GM04503 (cell line): ENCODE results near the gene RYR2.

Experiments used
- DNase-seq: peaks from one replicate; pipeline ENCODE4 v3.0.0-alpha.2; 2012; ENCODE audit warnings: low read depth

RYR2 gene

DNA sequence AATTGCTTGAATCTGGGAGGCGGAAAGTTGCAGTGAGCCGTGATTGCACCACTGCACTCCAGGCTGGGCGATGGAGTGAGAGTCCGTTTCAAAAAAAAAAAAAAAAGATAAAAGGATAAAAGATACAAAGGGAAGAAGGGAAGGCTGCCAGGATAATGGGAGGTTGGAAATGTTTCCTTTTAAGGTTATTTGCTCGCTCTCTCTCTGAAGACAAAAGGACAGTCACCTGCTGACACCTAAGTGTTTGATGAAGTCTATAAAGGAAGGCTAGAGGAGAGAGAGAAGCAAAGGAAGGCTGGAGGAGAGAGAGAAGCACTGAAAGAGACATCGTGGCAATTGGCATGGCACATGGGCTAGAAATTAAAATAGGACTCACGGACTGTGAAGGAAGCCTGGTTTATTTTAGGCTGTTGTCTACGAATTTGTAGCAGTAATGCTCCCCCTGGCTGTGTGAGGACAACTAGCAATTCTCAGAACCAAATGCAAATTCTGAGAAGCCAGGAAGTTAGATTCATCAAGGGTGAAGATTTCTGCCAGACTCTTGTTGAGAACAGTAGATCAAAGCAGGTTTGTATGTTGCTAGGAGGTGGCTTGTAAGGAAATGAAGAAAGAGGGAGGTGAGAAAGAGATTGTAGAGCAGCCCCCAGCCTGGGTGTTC lies 694.5 kb downstream of the RYR2 start:
- DNase-seq: no peak

DNA sequence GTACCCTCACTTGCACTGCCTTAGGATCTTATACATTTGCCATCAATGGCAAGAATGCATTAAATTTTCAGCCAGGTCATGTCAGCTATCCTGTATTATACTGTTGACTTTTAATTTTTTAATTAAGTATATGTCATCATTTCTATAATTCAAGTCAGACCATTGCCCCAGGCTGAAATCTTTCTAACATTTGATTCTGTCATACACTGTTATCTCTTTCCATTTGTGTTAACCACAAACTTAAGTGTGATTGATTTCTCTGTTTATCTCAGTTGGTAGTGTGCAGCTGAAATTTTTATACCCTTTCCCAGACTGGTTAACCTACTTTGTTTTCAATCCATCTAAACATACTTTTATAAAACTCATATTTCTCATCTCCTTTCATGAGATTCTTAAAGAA lies 695.5 kb downstream of the RYR2 start:
- DNase-seq: no peak

DNA sequence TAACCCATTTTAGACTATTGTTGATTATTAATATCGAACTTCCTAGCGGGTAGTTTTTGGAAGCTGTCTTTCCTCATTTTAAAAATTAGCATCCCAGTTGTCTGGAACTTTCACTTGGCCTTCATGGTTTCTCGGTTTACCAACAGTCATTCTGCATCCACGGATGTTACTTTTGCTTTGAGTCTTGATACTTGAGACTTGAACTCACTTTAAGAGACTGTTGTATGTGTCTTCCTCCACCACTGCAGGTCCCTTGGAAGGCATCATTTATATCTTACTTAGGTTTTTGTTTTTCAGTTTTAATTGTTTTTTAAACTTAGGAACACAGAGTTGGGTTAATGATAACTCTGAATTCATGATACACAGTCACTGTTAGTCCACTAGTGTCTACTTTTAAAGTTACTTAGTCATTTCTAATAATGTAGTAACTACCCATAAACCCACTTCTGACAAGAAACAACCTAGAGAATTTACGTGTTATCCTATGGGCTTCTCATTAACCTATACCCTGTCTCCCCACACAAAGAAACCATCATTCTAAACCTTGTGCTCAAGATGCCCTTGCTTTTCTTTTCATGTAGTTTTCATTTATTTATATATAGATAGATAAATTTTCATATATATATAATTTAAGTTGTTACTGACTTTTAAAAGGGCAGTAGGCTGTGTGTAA lies 696.1 kb downstream of the RYR2 start:
- DNase-seq: no peak

DNA sequence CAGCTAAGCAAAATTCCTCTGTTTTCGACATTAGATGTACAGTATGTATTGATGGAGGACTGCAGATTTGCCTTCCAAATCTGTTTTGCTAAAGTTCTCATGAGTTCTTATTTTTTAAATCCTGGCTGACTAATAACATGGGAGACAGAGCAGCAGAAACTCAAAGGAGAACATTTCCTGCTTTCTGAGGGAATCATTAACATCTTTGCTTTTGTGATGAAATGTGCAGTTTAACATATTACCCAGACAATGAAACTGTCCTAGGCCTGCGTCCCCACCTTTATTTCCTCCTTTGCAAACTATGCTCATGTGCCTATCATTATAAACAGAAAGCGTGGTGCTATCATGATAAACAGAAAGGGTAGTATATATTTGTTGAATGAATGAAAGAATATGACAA lies 698.9 kb downstream of the RYR2 start:
- no peak for DNase-seq

DNA sequence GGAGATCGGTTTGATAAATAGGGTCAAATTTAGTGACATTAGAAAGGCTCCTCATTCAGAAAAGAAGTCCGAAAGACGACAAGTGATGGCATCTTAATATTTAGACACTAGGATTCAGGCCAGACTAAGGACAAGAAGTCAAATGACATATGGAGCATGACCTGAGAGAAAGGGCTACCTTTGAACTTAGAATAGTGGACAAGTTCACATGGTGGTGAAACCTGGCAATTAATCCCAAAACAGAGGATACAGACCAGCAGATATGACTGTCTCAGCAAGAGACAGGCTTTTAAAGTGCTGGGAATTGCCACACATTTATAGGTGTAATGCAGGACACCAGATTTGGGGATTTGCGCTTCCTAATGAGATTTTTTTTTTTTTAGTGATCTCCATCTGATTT lies 703.6 kb downstream of the RYR2 start:
- DNase-seq: no peak

DNA sequence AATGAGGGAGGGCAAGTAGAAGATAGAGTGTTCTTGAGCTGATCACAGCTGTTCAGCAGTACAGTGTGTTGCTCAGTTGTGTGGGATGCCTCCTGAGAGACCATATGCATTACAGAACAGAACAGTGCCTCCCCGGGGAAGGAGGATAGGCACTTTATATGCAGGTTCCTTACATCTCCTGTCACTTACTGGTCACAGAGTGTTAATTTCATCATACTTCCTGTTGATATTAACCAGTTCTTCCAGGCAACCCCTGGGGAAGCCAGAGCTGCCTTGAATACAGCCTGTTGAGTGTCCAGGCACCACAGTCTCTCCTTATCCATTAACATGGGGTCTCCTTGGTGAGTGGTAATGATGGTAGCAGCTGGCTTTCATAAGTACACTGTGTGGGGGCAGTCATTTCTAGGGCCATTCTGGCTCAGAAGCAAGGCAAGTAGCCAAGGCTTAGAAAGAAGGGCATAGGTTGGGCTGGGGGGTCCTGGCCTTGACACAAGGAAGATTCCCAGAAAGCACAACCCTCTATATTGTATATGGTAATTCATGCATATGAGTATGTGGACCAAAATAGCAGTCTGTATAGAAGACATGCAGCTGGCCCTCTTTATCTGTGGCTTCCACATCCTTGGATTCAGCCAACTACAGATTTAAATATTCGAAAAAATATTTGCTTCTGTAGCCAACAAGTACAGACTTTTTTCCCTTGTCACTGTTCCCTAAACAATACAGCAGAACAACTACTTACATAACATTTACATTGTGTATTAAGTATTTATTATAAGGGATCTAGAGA lies 706.4 kb downstream of the RYR2 start:
- no peak for DNase-seq

DNA sequence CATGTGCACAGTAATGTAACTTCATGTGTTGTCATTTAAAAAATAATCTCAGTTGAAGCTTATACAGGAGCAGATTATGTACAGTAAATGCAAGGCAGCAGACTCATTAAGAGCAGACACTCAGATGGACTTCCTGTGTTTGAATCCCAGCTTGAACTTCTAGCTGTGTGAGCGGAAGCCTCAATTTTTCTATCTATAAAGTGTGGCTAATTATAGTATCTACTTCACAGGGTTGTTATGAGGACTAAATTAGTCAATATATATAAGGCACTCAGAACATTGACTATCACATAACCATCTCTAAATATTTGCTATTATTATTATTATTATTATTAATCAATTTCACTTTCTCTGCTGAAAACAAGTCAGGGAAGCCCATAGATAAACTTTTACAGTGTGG lies 707.1 kb downstream of the RYR2 start:
- DNase-seq: no peak

DNA sequence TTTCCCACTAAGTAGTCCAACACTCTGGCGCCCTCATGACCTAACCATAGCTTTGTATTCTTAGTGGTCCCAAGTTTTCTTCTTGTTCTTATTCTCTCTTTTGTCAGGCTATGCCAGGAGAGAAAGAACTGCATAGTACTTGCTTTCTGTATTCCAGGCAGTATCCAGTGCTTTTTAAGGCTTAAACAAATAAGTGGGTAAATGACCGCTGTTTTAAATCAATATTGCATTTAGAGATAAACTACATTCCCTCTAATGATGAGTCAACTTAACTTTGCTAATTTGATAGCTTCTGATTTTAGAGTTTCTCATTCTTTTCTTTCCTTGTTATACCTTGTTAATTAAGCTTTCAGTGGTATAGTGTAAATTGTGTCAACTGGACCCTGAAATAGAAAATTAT lies 709.1 kb downstream of the RYR2 start:
- no peak for DNase-seq

DNA sequence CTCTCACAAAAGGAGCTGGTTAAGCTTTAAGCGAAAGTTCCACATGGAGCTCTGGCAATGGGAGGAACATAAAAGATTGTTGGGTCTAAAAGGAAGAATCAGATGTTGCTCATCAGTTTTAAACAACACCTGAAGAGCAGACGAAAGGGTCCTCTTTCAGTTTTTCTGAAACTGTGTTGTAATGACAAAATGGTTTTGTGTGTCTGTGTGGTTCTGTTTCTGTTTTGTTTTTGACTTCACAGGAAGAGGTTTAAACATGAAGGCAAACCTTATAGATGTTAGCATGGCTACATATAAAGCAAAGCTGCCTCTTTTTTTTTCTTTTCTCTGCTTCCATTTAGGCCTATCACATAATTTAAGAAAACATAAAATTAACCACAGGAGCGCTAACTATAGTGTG lies 712.6 kb downstream of the RYR2 start:
- no peak for DNase-seq

DNA sequence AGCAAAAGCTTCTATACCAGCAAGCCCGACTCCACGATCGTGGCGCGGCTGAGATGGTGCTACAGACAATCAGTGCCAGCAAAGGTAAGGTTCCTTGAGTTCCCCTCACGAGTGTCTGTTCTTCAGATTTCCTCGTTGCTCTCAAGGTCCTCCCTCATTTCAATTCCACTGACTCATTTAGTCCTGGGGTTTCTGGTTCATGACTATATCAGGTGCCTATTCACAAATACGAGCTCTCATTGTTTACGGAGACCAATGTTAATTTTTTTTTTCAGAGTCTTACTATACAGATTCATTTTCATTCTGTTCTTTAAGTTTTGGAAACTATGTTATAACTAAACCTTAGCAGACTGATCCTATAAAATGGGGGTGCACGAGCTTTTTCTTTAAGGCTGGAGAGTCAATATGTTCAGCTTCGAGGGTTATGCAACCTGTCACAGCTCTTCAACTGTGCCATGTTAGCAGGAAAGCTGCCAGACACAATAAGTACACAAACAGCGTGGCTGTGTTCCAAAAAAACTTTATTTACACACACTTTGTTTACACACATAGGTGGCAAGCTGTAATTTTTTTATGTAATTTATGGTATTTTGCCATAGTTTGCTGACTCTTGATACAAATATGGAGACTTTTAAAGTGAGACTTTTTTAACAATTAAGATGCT lies 714.5 kb downstream of the RYR2 start:
- DNase-seq: no peak

DNA sequence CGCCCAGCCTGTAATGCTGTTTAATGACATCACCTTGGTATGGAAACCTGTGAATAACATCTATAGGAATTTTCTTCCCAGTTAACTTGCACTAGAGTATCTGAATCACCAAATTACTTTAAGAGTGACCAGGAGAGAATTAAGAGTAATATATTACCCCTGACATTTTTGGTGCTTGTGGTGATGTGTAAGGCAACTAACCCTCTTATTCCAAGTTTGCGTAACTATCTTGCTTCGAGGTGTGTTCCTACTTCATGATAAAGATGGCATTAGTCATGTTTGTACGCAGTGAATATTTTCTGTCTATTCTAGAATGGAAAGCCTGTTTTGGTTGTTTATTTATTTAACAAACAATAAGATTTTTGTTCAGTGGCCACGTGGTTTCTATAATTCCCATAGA lies 717.4 kb downstream of the RYR2 start:
- DNase-seq: no peak

DNA sequence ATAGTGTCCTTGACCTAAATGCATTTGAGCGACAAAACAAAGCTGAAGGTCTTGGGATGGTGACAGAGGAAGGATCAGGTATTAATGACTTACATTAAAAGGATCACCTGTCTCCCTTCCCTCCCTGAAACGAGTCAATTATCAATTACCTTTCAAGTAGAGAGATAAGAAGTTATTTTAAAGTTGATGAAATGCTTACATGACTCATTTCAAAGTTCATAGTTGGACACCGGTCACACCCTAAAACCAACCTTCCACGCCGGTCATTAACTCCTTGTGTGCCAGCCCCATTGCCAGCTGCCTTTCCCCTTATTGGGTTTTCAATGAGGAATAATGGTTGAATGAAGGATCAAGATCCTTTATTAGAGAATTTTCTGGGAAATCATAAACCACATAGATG lies 719.0 kb downstream of the RYR2 start:
- DNase-seq: no peak

DNA sequence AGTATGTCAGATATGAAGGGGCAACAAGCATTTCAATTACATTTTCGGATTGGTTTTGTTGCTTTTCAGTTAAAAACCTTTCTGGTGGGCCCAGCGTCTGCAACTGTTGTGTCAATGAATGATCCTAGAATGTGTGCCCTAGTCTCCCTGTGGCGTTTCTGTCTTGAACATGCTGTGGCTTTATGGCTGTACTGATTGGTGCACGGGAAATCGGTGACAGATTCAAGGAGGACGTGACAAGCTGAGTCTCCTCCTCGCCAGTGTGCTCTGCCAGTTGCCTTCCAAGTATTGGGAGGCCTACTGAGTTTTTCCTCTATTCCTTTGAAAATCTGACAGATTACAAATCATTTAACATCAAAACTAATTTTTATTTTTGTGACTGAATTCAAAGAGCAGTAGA lies 721.2 kb downstream of the RYR2 start:
- DNase-seq: no peak

DNA sequence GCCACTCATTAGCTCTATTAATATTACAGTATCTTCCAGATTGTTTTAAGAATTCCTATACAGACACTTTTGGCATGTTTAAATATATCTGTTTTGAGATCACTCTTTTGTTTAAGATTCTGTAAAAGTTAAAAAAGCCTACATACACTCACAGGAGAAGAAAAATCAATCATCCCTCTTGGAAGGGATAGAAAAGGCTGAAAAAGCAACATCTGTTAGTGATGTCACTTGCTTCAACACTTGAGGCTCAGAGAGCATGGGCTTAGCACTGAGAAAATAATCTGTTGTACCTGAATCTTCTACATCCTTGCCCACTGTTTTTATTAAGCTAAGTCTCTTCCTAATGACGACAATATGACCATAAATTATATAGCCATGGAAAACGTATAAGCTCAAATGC lies 721.8 kb downstream of the RYR2 start:
- no peak for DNase-seq

DNA sequence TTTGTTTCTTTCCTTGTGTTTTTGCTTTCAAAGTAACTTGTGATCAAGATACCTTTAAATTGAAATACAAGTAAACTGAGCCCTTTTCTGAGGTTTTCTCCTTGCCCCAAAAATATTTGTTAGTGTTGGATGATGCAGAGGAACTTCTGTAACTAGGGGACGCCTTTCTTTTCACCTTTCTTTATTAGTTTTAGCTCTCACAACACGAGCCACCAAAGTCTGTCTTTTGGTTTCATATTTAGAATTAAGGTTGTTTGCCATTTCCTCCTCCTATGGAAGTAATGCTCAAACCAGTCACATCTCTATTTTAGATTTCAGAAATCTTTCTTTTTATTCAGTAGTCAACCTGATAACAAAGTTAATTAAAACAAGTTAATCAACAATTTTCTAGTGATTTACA lies 727.9 kb downstream of the RYR2 start:
- DNase-seq: no peak

DNA sequence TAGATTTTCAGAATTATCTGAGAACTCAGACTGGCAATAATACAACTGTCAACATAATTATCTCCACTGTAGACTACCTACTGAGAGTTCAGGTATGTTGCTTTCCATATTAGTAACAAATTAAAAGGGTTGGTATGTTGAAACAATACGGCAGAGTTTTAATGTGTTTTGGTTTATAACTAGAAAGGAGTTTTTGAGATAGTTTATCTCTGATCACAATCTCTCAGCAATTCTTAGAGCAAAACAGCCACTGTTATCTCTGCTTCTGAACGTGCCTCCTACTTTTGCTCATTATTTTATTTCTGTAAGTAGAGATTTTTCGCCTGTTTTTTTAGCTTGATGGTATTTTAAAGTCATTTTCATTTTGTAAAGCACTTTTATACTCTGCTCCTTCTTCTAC lies 730.0 kb downstream of the RYR2 start:
- no peak for DNase-seq

DNA sequence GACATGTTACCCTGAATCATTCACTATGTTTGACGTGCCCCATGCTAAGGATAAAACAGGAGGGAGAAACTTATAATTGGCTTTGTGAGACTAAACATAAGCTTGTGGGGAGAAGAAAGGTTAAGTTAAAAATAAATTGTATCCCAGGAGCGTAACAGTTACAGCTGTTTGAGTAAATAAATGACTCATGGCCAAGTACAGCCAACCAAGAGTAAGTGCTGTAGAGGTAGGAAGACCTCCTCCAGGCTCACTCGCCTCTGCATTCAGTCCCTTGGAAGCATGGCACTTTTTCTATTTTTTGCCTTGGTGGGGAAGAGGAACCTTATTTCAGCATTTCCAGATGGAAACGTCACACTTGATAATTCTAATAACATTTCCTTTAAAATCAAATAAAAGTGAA lies 732.3 kb downstream of the RYR2 start:
- no peak for DNase-seq

DNA sequence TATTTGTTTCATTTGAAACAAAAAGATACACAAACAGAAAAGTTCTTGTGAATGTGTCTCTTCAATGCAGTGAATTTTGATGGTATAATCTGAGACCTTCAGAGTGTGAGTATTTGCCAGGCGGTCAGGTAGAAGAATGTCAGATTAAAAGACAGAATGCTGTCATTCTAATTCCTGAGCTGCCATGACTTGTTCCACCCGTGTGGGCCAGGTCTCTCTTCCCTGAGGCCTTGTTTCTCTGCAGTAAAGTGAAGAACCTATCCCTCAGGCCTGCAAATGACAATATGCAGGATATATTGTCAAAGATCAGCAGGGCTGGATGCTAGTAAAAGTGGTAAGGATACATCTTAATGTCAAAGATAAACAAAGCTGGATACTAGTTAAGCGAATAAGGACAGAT lies 737.4 kb downstream of the RYR2 start:
- DNase-seq: no peak

DNA sequence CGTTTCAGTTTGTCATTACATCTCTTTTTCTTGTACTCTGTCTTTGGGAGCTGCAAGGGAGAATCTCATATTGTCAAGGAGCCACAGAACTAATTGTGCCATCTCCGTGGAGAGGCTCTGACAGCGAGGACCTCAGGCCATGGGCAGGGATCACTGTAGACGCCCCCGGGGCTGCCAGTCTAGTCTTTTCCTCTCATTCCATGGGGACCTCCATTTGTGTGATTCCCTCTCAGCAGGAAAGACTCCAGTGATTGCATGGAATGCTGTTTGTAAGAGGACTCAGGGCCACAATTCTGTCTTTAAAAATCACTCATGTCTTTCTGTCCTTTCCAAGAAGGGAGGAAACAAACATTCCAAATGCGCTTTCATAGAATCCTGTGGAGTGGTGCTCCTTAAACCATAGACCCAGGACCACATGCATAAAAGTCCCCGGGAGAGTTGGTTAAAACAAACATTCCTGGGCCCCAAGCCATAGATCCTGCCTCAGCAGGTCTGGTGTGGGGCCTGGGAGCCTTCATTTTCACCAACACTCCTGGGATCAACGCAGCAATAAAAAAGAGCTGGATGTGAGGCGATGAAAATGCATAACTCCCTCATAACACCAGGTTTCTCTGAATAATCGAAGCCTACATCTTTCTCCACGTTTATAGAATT lies 744.2 kb downstream of the RYR2 start:
- no peak for DNase-seq

DNA sequence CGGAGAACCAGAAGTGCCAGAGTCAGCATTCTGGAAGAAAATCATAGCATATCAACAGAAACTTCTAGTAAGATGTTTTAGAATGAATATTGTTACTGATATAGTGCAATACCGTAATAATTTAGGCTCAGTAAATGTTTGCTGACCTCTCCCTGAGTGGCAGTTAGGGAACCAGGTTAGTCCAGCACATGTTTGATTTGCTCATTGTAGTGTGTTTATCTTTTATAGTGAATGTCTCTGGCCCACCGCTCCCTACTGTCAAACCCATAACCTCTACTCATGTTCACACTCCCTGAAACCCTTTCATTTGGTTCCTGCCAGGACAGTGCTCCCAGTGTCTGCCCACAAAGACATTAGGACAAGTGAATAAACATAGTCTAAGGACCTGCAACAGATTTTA lies 746.1 kb downstream of the RYR2 start:
- no peak for DNase-seq

DNA sequence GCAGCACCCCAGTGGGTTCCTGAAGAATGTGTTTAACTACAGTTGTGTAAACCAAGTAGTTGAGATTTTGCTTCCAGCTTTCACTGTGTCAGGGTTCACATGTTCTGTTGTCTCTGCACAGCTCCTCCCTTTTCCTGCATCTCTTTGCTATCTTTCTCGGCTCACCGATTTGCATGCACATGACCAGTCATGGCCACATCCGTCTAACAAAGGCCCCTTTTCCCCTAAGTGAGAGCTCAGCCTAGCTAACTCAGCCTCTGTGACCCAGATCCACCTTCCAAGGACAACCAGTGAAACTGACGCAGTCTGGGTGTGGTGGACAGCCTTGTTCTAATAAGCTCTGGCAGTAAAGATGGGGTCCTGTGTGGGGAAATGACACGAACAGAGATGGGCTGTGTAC lies 747.6 kb downstream of the RYR2 start:
- no peak for DNase-seq

DNA sequence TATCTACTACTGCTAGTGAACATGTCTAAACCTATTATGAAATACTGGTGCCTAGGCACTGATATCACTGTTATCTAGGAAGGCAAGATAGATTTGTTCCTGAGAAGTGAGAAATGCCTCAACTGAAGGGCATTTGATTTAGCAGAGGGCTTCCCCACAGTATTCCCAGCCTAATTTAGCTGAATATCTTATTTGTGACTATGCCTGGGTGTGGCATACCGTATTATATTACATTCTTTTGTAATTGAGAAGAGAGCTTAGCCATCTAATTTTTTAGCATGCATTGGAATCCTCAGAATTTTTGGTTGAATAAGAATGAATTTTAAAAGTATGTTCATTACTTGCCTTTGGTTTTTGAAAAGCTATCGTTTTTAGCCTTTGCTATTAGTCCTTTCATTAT lies 749.6 kb downstream of the RYR2 start:
- no peak for DNase-seq
